ENCODE results near the gene BRDT.

GRCh38 chr1:92031281-92032110 is 82.3 kb downstream of the BRDT start:
- no peak for TF ChIP-seq EZH2 (IDR thresholded peaks at IDR 0.05; ENCODE audit: insufficient read depth, poor library complexity, severe bottlenecking)
- no peak for TF ChIP-seq EZH2phosphoT487 (IDR thresholded peaks at IDR 0.05; ENCODE audit: insufficient read depth, low read depth)
